Stomach smooth muscle (tissue), 2 donors: ENCODE data around the gene TSPAN31.
A peak's percentile ranks its signal among the peaks of the same experiment; 100 is the strongest.

Source experiments
- H3K27ac ChIP-seq: one replicate; pipeline ENCODE4 v1.7.0; 2013; ENCODE audit warnings: mild to moderate bottlenecking, low read length, inconsistent platforms
- H3K27me3 ChIP-seq, 2 donors: one replicate each; pipeline ENCODE4 v1.7.0; 2013; ENCODE audit warnings: low read length in 2 of 2; ENCODE audit not compliant: insufficient read depth in 2 of 2, control insufficient read depth in 1 of 2
- H3K36me3 ChIP-seq, 2 donors: one replicate each; pipeline ENCODE4 v1.7.0; 2013; ENCODE audit warnings: low read length in 2 of 2; ENCODE audit not compliant: control insufficient read depth in 2 of 2, insufficient read depth in 2 of 2
- H3K4me1 ChIP-seq: one replicate; pipeline ENCODE4 v1.7.0; 2013; ENCODE audit warnings: low read length; ENCODE audit not compliant: control insufficient read depth, insufficient read depth
- H3K4me3 ChIP-seq, 2 donors: one replicate each; pipeline ENCODE4 v1.7.0; 2013; ENCODE audit warnings: low read length in 2 of 2
- H3K9ac ChIP-seq, 2 donors: one replicate each; pipeline ENCODE4 v1.7.0; 2013; ENCODE audit warnings: low read length in 2 of 2, mild to moderate bottlenecking in 1 of 2
- H3K9me3 ChIP-seq, 2 donors: one replicate each; pipeline ENCODE4 v1.7.0; 2013; ENCODE audit warnings: low read length in 2 of 2; ENCODE audit not compliant: control insufficient read depth in 2 of 2
- donor health status: healthy.
- donor health status: Pancreatic carcinoma.

TSPAN31 gene

DNA sequence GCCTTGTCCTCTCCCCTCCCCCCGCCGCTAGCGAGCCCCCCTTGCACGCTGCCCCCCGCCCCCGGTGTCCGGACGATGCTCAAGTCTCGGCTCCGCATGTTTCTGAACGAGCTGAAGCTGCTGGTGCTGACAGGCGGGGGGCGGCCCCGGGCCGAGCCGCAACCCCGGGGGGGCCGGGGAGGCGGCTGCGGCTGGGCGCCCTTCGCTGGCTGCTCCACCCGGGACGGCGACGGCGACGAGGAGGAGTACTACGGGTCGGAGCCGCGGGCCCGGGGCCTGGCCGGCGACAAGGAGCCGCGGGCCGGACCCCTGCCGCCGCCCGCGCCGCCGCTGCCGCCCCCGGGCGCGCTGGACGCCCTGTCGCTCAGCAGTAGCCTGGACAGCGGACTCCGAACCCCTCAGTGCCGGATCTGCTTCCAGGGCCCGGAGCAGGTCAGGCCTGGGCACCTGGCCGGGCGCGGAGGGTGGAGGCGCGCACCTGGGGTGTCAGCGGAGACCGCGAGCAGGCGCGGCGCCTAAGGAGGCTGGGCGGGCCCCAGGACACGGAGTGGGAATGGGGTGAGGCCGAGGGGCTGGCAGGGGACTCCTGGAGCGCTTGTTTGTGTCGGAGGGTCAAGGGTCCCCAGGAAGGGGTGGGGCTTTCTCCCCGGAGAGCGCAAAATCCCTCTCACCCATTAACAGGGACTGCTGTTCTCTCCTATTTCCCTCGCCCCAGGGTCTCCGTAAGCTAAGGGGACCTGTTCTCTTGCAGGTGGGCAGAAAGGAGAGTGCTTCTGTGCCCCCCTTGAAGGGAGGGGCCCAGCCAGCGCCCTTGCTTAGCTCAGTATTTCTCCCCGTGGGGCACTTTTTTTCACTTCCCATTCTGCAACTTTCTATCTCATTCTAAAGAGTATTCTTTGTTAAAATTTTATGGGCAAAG lies 10.9 kb downstream of the TSPAN31 start:
- Histone ChIP-seq H3K36me3 (peaks cover 17 to 21% of the 10 kb centered on the region in 2 donors), H3K27me3 (no peaks in the 10 kb centered on the region), H3K9ac (peak overlapping the region; percentile 51), H3K27ac (no peak overlapping the region), H3K9me3 (no peaks in the 10 kb centered on the region), H3K4me1 (peaks cover 28% of the 10 kb centered on the region), H3K4me3 (peak overlapping the region; percentile 33 to 77)

DNA sequence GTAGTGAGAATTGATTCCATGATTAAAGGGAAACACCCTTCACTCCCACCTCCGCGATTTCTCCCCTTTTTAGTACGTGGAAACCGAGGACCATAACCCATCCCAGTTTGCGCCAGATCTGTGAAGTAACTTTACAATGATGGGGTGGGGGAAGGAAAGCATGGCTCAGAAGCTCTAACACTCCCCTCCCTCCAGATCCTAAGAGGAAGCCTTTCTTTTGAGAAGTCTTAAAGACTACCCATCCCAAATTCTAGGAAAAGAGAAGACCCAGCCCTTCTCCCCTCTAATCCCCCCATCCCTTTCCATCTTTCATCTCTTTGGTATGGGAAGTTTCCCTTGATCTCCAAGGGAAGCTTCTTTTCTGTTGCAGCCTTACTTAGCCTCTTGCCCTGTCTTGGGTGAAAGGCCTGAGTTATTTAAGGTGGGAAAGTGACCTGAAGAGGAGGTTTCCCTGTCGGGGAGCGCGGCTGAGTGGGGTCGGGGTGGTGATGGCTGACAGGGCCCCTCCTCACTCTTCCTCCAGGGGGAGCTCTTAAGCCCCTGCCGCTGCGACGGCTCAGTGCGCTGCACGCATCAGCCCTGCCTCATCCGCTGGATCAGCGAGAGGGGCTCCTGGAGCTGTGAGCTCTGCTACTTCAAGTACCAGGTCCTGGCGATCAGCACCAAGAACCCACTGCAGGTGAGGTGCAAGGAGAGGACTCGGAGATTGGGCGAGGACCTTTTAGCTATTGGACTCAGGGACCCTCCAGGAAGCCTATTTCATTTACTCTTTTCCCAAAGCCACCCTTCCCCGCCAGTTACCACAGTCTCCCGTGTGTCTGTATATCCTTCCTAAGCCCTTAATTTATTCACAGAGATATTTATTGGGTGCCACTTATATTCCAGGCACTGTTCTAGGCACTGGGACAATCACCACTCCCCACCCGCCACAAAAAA lies 11.8 kb downstream of the TSPAN31 start:
- no peaks in the 10 kb centered on the region for H3K9me3 ChIP-seq
- H3K9ac ChIP-seq, result peak overlapping the region in 1 of 2 donors; percentile 36
- peaks cover 17% of the 10 kb centered on the region in 2 donors for H3K36me3 ChIP-seq
- peaks cover 4 to 5% of the 10 kb centered on the region in 2 donors for H3K27me3 ChIP-seq
- H3K27ac ChIP-seq, result no peak overlapping the region
- peaks cover 18% of the 10 kb centered on the region for H3K4me1 ChIP-seq
- H3K4me3 ChIP-seq, result peak overlapping the region; percentile 33 to 77

DNA sequence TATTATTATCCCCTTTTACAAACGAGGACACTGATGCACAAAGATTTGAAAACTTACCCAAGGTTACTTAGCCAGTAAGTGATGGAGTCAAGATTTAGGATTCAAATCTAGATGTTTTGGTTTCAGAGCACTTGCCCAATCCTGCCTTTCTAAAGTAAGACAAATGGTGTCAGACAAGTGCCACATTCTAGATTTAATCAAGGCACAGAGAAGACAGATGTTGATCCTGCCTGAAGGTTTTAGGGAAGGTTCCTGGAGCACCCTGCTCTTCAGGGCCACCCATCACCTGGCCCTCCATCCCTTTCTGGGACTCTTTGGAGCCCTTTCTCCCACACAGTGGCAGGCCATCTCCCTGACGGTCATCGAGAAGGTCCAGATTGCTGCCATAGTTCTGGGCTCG lies 12.9 kb downstream of the TSPAN31 start:
- Histone ChIP-seq H3K36me3 (peaks cover 17% of the 10 kb centered on the region in 2 donors), H3K4me3 (no peak overlapping the region), H3K9me3 (no peaks in the 10 kb centered on the region), H3K4me1 (peaks cover 13% of the 10 kb centered on the region), H3K9ac (no peak overlapping the region), H3K27me3 (peaks cover 10 to 12% of the 10 kb centered on the region in 2 donors), H3K27ac (no peak overlapping the region)

DNA sequence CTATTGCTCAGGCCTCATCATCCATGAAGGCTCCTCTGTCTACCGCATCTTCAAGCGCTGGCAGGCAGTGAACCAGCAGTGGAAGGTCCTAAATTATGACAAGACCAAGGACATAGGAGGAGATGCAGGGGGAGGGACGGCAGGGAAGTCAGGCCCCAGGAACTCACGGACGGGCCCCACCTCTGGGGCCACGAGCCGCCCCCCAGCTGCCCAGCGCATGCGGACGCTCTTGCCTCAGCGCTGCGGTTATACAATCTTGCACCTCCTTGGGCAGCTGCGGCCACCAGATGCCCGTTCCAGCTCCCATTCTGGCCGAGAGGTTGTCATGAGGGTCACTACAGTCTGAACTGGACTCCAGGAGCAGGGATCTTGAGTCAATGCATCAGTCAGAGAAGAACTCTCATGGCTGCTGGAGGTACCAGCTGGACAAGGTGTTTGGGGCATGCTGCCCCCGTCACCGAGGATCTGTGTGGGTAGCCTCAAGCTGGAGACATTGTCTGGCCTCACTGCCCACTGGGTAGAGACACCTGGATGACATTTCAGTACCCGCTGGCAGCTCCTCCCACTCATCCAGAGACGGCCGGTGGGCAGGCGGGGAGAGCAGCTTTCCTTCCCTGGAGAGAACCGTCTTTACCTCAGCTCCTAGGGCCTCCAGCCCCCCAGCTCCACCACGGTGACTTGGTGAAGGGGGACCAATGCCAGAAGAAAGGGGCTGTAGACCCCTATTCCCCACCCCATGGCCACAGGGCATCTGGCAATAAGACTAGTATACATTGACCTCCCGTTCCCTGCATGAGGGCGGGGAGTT lies 13.9 kb downstream of the TSPAN31 start:
- no peak overlapping the region for H3K27ac ChIP-seq
- peaks cover 20 to 22% of the 10 kb centered on the region in 2 donors for H3K27me3 ChIP-seq
- no peaks in the 10 kb centered on the region for H3K9me3 ChIP-seq
- peaks cover 17% of the 10 kb centered on the region in 2 donors for H3K36me3 ChIP-seq
- no peak overlapping the region for H3K4me3 ChIP-seq
- H3K4me1 ChIP-seq, result peaks cover 13% of the 10 kb centered on the region
- no peak overlapping the region for H3K9ac ChIP-seq

DNA sequence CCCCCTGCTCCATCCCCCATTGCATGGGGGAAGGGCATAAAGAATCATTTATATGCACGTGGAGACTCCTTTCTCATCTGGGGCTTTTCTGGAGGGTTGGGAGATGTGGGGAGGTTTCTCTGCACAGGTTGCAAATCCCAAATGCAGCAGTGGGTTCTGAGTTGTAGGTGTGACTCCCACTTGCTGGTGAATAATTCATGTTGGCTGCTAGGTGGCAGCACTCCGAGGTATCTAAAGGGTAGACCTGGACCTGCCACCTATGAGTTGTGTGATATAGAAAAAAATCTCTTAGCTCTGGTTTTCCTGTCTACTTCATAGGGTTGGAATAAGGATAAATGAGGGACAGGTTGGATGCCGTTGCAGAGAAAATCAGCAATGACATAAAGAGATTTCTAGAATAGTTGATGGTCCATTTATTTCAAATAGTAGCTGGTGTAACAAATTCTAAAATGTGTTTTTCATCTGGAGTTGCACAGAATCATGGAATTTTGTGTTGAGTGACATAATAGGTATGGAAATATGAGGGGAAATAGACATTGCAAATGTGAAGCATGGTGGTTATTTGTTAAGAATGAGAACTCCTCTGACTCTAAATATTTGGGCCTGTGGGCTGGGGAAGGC lies 14.6 kb downstream of the TSPAN31 start:
- Histone ChIP-seq H3K27ac (no peak overlapping the region), H3K9ac (no peak overlapping the region), H3K36me3 (peaks cover 17% of the 10 kb centered on the region in 2 donors), H3K4me3 (no peak overlapping the region), H3K9me3 (no peaks in the 10 kb centered on the region), H3K4me1 (peaks cover 9% of the 10 kb centered on the region), H3K27me3 (peaks cover 27 to 29% of the 10 kb centered on the region in 2 donors)

DNA sequence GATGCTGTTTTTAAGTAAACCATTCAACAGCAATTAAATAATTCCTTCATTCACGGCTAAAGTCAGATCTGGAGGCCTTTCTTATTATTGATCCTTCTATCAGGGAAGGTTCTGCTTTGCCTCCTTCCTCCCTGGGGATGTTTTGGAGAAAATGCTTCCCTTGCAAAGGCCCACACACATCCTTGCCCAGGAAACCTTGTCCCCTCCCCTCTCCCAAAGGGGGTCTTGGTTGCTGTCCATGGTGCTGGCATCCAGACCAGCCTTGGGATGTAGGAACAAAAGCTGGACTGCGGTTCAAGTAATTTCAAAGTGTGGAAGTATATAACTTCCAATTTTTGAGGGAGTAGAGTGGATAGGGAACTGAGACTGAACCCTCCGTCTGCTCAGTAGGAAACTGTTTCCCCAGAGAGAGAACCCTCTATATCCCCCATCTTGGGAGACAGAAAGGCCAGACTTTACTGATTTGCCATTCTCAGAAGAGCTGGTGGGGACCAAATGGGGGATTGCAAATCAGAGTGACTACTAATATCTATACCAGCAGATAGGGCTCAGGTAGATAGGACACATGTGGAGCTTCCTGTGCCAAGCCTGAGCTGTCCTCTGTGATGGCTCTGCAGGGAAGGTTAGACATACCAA lies 15.6 kb downstream of the TSPAN31 start:
- peaks cover 17% of the 10 kb centered on the region in 2 donors for H3K36me3 ChIP-seq
- H3K9me3 ChIP-seq, result no peaks in the 10 kb centered on the region
- peaks cover 15% of the 10 kb centered on the region for H3K4me1 ChIP-seq
- H3K27me3 ChIP-seq, result peaks cover 37 to 39% of the 10 kb centered on the region in 2 donors
- H3K27ac ChIP-seq, result no peak overlapping the region
- H3K9ac ChIP-seq, result no peak overlapping the region
- no peak overlapping the region for H3K4me3 ChIP-seq

DNA sequence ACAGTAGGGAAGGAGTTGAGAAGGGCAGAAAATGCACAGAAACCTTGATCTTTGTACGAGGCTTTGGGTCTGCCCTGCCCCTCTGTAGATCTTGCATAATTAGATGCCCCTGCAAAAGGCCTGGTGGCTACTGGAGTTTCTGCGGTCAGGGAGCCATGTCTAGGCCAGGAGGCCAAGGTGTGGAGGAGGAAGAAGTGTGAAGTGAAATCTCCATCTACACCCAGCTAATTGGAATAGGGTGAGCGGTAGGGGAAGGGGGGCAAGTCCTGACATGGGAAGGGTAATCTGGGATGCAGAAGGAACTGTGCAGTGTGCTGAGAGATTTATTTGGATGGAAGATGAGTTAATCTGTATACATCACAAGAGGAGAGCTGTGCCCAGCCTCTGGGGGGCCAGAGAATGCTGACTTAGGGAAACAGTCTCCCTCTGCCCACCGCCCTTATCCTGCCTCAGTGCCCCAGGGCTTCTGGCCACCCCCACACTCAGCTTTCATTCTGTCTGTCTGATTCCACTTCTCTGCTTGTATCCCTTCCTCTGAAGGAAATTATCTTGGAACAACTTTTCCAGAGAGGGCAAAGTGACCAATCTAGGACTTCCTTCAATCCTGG lies 16.7 kb downstream of the TSPAN31 start:
- H3K9me3 ChIP-seq, result no peaks in the 10 kb centered on the region
- peaks cover 45 to 46% of the 10 kb centered on the region in 2 donors for H3K27me3 ChIP-seq
- H3K36me3 ChIP-seq, result peaks cover 17% of the 10 kb centered on the region in 2 donors
- no peak overlapping the region for H3K9ac ChIP-seq
- H3K27ac ChIP-seq, result no peak overlapping the region
- no peak overlapping the region for H3K4me3 ChIP-seq
- peaks cover 21% of the 10 kb centered on the region for H3K4me1 ChIP-seq

DNA sequence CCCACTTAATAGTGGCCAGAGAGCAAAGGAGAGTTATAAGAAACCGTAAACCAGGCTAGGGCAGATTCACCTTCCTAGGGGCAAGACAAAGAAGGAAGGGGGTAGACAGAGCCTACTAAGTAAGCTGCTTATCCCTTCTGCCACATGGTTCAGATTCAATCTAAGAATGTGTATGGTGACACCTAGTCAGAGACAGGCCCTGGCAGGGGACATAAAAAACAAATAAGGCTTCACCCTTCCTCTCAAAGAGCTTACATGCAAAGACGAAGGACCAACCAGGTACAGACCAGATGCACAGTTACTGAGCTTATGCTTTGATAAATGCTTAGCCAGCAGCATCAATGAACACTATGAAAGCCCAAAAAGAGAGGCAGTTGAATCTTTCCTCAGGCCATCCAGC lies 17.6 kb downstream of the TSPAN31 start:
- Histone ChIP-seq H3K9ac (no peak overlapping the region), H3K27ac (no peak overlapping the region), H3K27me3 (peaks cover 46 to 48% of the 10 kb centered on the region in 2 donors), H3K9me3 (no peaks in the 10 kb centered on the region), H3K4me3 (no peak overlapping the region), H3K36me3 (peaks cover 17% of the 10 kb centered on the region in 2 donors), H3K4me1 (peaks cover 29% of the 10 kb centered on the region)

DNA sequence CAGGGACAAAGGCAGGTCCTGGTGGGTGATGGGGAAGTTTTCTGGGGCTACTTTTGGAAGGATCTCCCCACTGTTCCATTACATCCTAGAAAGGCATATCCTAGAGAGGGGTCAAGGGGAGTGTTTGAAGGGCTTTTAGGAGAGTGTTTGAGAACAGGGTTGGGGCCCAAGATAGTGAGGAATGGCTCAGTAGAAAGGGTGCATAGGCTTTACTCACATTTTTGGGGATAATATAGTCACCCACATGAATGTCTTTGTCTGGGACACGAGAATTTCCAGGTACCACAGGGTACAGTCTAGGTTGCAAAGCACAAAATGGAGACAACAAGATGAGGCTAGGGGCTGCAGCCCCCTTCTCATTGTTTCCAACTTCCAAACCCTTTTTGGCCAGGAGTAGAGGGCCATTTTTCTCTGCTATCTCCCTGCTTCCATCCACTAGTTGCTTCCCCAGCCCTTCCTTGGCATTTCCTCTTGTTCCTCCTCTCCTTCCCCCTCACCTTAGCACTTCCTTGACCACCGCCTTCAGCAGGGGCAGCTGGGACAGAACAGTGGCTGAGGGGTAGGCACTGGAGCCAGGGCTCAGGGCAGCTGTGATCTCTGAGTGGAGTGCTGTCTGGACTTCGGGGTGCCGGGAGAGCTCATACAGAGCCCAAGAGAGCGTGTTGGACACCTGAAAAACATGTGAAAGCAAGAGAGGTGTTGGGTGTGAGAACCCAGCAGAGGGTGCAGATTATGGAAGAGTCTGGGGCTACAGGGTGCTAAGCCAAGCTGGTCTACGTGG lies 19.2 kb downstream of the TSPAN31 start:
- no peak overlapping the region for H3K27ac ChIP-seq
- no peak overlapping the region for H3K9ac ChIP-seq
- H3K9me3 ChIP-seq, result no peaks in the 10 kb centered on the region
- H3K4me3 ChIP-seq, result peak overlapping the region in 1 of 2 donors; percentile 74
- peaks cover 46 to 48% of the 10 kb centered on the region in 2 donors for H3K27me3 ChIP-seq
- peaks cover 4 to 7% of the 10 kb centered on the region in 2 donors for H3K36me3 ChIP-seq
- peaks cover 29% of the 10 kb centered on the region for H3K4me1 ChIP-seq
